ENCODE measurements around the gene NAA35.

DNA sequence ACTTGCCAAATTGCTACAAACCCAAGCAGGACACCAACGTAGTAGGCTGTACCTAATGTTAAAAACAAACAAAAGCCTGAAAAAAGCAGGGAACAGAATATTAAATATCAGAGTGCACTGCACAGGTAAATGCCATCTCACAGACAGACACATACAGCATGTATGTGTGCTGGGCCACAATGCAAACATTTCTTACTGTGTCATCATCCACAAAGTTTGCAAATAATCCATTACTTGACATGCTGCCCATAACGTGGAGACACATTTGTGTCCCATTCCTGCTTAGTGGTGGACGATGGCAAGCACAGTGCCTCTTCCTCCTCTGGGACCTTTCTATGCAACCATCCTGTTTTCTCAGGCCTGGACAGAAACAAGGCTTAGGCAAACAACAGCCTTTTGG is 113.7 kb downstream of the NAA35 start:
- TF ChIP-seq POLR2A (IDR thresholded peaks at IDR 0.05), result no peak
- TF ChIP-seq, protein P1, sequence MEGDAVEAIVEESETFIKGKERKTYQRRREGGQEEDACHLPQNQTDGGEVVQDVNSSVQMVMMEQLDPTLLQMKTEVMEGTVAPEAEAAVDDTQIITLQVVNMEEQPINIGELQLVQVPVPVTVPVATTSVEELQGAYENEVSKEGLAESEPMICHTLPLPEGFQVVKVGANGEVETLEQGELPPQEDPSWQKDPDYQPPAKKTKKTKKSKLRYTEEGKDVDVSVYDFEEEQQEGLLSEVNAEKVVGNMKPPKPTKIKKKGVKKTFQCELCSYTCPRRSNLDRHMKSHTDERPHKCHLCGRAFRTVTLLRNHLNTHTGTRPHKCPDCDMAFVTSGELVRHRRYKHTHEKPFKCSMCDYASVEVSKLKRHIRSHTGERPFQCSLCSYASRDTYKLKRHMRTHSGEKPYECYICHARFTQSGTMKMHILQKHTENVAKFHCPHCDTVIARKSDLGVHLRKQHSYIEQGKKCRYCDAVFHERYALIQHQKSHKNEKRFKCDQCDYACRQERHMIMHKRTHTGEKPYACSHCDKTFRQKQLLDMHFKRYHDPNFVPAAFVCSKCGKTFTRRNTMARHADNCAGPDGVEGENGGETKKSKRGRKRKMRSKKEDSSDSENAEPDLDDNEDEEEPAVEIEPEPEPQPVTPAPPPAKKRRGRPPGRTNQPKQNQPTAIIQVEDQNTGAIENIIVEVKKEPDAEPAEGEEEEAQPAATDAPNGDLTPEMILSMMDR (IDR thresholded peaks at IDR 0.05), result no peak
